ENCODE data around the gene TOMM20. TPM values are rescaled to one million over a fixed set of nuclear protein-coding genes. Genes with fewer than 3 reads are reported as not detected.

Gene TOMM20
- total and polyA plus RNA-seq, 2 experiments from 2014 or later, result 71.8 to 114 TPM

- no peaks in the 10 kb centered on the region for H3K4me1 ChIP-seq (ENCODE audit: low read depth)
- H3K9me3 ChIP-seq (ENCODE audit: low read depth), result no peaks in the 10 kb centered on the region
- DNase-seq (ENCODE audit: low read depth in 1 of 2, low spot score in 1 of 2), result no peak
- H3K4me3 ChIP-seq, result no peak overlapping the region
- no peak overlapping the region for H3K27ac ChIP-seq
- no peak for TF ChIP-seq CTCF (IDR thresholded peaks at IDR 0.05; ENCODE audit: low read depth, low read length)
- H3K27me3 ChIP-seq, result no peaks in the 10 kb centered on the region
- peaks cover 39% of the 10 kb centered on the region for H3K36me3 ChIP-seq
Measured at GRCh38 chr1:235145639-235146038, 17.0 kb upstream of the TOMM20 start.

- H3K9me3 ChIP-seq (ENCODE audit: low read depth), result no peaks in the 10 kb centered on the region
- H3K36me3 ChIP-seq, result peaks cover 42% of the 10 kb centered on the region
- DNase-seq (ENCODE audit: low read depth in 1 of 2, low spot score in 1 of 2), result no peak
- no peaks in the 10 kb centered on the region for H3K27me3 ChIP-seq
- no peaks in the 10 kb centered on the region for H3K4me1 ChIP-seq (ENCODE audit: low read depth)
- H3K27ac ChIP-seq, result no peak overlapping the region
- no peak overlapping the region for H3K4me3 ChIP-seq
- no peak for TF ChIP-seq CTCF (IDR thresholded peaks at IDR 0.05; ENCODE audit: low read depth, low read length)
Measured at GRCh38 chr1:235142991-235143390, 14.4 kb upstream of the TOMM20 start.

- H3K4me1 ChIP-seq (ENCODE audit: low read depth), result no peaks in the 10 kb centered on the region
- peaks cover 39% of the 10 kb centered on the region for H3K36me3 ChIP-seq
- DNase-seq (ENCODE audit: low read depth in 1 of 2, low spot score in 1 of 2), result no peak
- H3K27ac ChIP-seq, result no peak overlapping the region
- H3K9me3 ChIP-seq (ENCODE audit: low read depth), result no peaks in the 10 kb centered on the region
- no peak for TF ChIP-seq CTCF (IDR thresholded peaks at IDR 0.05; ENCODE audit: low read depth, low read length)
- H3K27me3 ChIP-seq, result no peaks in the 10 kb centered on the region
- no peak overlapping the region for H3K4me3 ChIP-seq
Measured at GRCh38 chr1:235139315-235139714, 10.7 kb upstream of the TOMM20 start.

- Histone ChIP-seq H3K36me3 (peaks cover 41% of the 10 kb centered on the region), H3K27me3 (no peaks in the 10 kb centered on the region), H3K4me3 (no peak overlapping the region), H3K27ac (no peak overlapping the region), H3K9me3 (ENCODE audit: low read depth) (no peaks in the 10 kb centered on the region), H3K4me1 (ENCODE audit: low read depth) (no peaks in the 10 kb centered on the region)
- DNase-seq (ENCODE audit: low read depth in 1 of 2, low spot score in 1 of 2), result no peak
- no peak for TF ChIP-seq CTCF (IDR thresholded peaks at IDR 0.05; ENCODE audit: low read depth, low read length)
Measured at GRCh38 chr1:235138821-235139220, 10.2 kb upstream of the TOMM20 start.

GRCh38 chr1:235136111-235136510, 7.5 kb upstream of the TOMM20 start:
- H3K36me3 ChIP-seq, result peaks cover 38% of the 10 kb centered on the region
- DNase-seq (ENCODE audit: low read depth in 1 of 2, low spot score in 1 of 2), result peak in 1 of 2 donors; percentile 9
- no peak overlapping the region for H3K4me3 ChIP-seq
- H3K27ac ChIP-seq, result no peak overlapping the region
- no peaks in the 10 kb centered on the region for H3K9me3 ChIP-seq (ENCODE audit: low read depth)
- TF ChIP-seq CTCF (IDR thresholded peaks at IDR 0.05; ENCODE audit: low read depth, low read length), result no peak
- H3K4me1 ChIP-seq (ENCODE audit: low read depth), result no peaks in the 10 kb centered on the region
- no peaks in the 10 kb centered on the region for H3K27me3 ChIP-seq

- H3K4me3 ChIP-seq, result no peak overlapping the region
- no peaks in the 10 kb centered on the region for H3K27me3 ChIP-seq
- no peak for TF ChIP-seq CTCF (IDR thresholded peaks at IDR 0.05; ENCODE audit: low read depth, low read length)
- no peak for DNase-seq (ENCODE audit: low read depth in 1 of 2, low spot score in 1 of 2)
- H3K27ac ChIP-seq, result no peak overlapping the region
- H3K36me3 ChIP-seq, result peaks cover 38% of the 10 kb centered on the region
- H3K4me1 ChIP-seq (ENCODE audit: low read depth), result no peaks in the 10 kb centered on the region
- H3K9me3 ChIP-seq (ENCODE audit: low read depth), result no peaks in the 10 kb centered on the region
Measured at GRCh38 chr1:235134171-235134570, 5.5 kb upstream of the TOMM20 start.
